ENCODE data around the gene FOXP1. TPM values are rescaled to one million over a fixed set of nuclear protein-coding genes. Genes with fewer than 3 reads are reported as not detected.

Gene FOXP1
- total and polyA plus RNA-seq, 12 donors: 4.8 to 56.0 (median 43.8) TPM

GRCh38 chr3:71083726-71084131, 499.8 kb downstream of the FOXP1 start:
- Histone ChIP-seq H3K27ac (no peak overlapping the region), H3K27me3 (no peaks in the 10 kb centered on the region), H3K36me3 (no peaks in the 10 kb centered on the region), H3K4me1 (peaks cover 0 to 35% (median 19%) of the 10 kb centered on the region in 9 donors), H3K9me3 (no peaks in the 10 kb centered on the region), H3K4me3 (no peak overlapping the region)
- DNase-seq (no peak), ATAC-seq (no peak)
- intact Hi-C loops (cut with DNase I): loop anchor here in 1 of 10 donors (10.0 kb wide), 1 partner anchor 529 kb away; no protein-coding TSS in a partner anchor
- 89% methylated on average over 3 of the region's 3 CpGs for WGBS, 2 donors
- no peak for TF ChIP-seq CTCF (IDR thresholded peaks at IDR 0.05)

DNA sequence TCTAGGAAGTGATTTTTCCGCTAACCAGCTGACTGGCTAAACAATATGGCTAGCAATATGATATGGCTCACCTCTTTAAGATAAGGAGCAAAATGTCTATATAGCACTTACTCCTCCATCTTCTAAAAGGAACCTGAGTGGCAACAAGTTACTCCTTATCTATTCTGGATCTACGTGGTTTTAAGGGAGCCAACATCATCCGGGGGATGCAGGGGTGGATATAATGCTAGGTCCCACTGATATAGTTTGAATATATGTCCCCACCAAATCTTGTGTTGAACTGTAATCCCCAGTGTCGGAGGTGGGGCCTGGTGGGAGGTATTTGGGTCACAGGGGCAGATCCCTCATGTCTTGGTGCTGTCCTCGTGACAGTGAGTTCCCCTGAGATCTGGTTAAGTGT, 500.7 kb downstream of the FOXP1 start:
- Histone ChIP-seq H3K27ac (no peak overlapping the region), H3K27me3 (no peaks in the 10 kb centered on the region), H3K4me1 (peaks cover 0 to 28% (median 17%) of the 10 kb centered on the region in 9 donors), H3K9me3 (no peaks in the 10 kb centered on the region), H3K4me3 (no peak overlapping the region), H3K36me3 (no peaks in the 10 kb centered on the region)
- intact Hi-C loops (cut with DNase I): loop anchor here in 1 of 10 donors (10.0 kb wide), 1 partner anchor 528 kb away; no protein-coding TSS in a partner anchor
- TF ChIP-seq CTCF (IDR thresholded peaks at IDR 0.05): no peak
- ATAC-seq (no peak), DNase-seq (no peak)
- 92 to 96% methylated on average over 5 of the region's 5 CpGs for WGBS, 2 donors

DNA sequence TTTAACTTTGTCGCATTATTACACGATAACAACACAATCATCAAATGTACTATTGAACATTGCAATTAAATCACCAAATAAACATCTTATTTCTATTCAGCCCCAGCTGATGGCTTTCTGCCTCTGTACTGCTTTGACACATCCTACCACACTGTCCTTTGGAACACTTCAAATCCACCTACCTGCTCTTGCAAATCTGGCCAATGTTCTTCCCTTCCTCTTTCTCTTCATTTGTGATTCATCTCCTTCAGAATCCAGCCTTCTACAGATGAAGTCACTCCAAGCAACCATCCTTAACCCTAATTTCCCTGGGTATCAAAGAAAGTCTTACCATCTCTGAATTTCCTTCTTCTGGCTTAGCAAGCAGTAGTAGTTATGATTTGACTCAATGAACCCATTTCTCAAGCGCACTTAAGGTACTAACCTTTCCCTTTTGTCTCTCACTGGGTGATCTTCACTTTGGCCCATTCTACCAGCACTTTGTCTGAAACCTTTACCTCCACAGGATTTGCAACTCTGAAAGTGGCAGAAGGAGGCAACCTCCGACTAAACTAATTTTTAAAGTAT, 502.9 kb downstream of the FOXP1 start:
- no peaks in the 10 kb centered on the region for H3K9me3 ChIP-seq
- no peak for TF ChIP-seq CTCF (IDR thresholded peaks at IDR 0.05)
- no peak overlapping the region for H3K4me3 ChIP-seq
- H3K27ac ChIP-seq: no peak overlapping the region
- ATAC-seq (no peak), DNase-seq (no peak)
- H3K4me1 ChIP-seq: peaks cover 0 to 31% (median 23%) of the 10 kb centered on the region in 9 donors
- no peaks in the 10 kb centered on the region for H3K27me3 ChIP-seq
- no peaks in the 10 kb centered on the region for H3K36me3 ChIP-seq
- intact Hi-C loops (cut with DNase I): loop anchor here in 1 of 10 donors (10.0 kb wide), 1 partner anchor 526 kb away; no protein-coding TSS in a partner anchor
- 94 to 96% methylated on average over 4 of the region's 4 CpGs for WGBS, 2 donors

DNA sequence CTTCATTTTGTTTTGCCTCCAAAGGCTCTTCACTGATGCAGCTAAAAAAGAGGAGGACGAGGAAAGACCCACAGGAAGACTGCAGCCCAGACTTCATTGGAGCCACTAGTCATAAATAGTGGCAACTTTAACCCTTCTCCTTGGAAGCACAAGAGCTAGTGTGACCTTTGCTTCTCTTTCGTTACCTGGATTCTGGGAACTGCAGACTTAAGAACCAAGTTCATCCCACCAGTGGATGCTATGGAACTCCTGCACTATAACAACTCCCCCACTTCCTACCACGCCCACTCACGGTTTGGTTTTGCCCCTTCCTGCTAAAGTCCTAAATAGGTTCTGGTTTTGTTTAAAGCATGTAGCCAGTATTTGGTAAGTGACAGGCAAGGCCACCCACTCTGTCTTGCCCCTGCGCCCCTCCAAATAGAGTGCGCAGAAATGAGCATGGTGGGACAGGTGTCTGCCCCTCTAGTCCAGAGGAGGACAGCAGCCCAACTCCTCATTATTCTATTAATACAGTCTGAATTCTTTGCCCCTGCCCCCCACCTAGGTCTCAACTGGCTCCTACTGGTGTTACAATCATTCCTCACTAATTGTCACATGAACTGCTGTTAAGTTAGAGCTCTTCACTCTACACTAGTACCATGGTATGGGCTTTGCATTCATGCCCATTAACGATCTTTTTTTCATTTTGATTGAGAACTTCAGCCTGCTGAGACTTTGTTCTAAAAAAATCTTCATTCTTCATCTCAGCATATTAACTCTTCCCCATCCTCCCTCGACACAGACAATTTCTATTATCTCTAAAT, 504.6 kb downstream of the FOXP1 start:
- DNase-seq: no peak
- H3K4me3 ChIP-seq: no peak overlapping the region
- no peaks in the 10 kb centered on the region for H3K36me3 ChIP-seq
- WGBS, 2 donors: 75 to 80% methylated on average over 8 of the region's 8 CpGs
- intact Hi-C loops (cut with DNase I): loop anchor here in 4 of 10 donors (10.0 kb wide), 2 partner anchors 364 to 524 kb away; no protein-coding TSS in a partner anchor
- TF ChIP-seq CTCF (IDR thresholded peaks at IDR 0.05): no peak
- no peaks in the 10 kb centered on the region for H3K27me3 ChIP-seq
- no peaks in the 10 kb centered on the region for H3K9me3 ChIP-seq
- H3K4me1 ChIP-seq: peaks cover 0 to 35% (median 23%) of the 10 kb centered on the region in 9 donors
- no peak overlapping the region for H3K27ac ChIP-seq
- ATAC-seq: no peak

All from heart right ventricle (tissue), 16 donors.